Left renal cortex interstitium (tissue), 4 donors: Measurements from ENCODE around the gene METAP1. TPM values are rescaled to one million over a fixed set of nuclear protein-coding genes. Genes with fewer than 3 reads are reported as not detected.
A peak's percentile ranks its signal among the peaks of the same experiment; 100 is the strongest.
"Not testable (repeated sequence)": the region's sequence is repeated elsewhere in the genome, so short reads cannot be mapped to it uniquely, and the experiment has no call there.

Experiments
- DNase-seq, 4 donors: peaks; one replicate each; pipeline ENCODE4 v3.0.0-alpha.2; 2013; ENCODE audit warnings: low read depth in 4 of 4, low spot score in 2 of 4, missing footprints in 1 of 4
- polyA plus RNA-seq, 4 donors: library from polyadenylated mRNA; unstranded; fragments of 120-200 nt; gene quantifications; one replicate each; pipeline ENCODE4 v1.2.1, GENCODE V29; 2013; ENCODE audit not compliant: insufficient read length in 4 of 4

Gene METAP1
- polyA plus RNA-seq, 4 donors: 60.3 to 74.4 (median 67.2) TPM

GRCh38 chr4:98996056-98996764, 689 bp downstream of the METAP1 start:
- DNase-seq: peak; percentile 3 to 25 (median 20)

GRCh38 chr4:98996765-98997068, 1.2 kb downstream of the METAP1 start:
- peak in 1 of 4 donors; percentile 6 for DNase-seq

GRCh38 chr4:98997166-98997565, 1.6 kb downstream of the METAP1 start:
- DNase-seq: no peak

GRCh38 chr4:98998551-98998950, 3.0 kb downstream of the METAP1 start:
- no peak for DNase-seq

GRCh38 chr4:99002279-99002678, 6.8 kb downstream of the METAP1 start:
- DNase-seq: no peak

GRCh38 chr4:99008051-99008450, 12.5 kb downstream of the METAP1 start:
- DNase-seq: no peak

GRCh38 chr4:99011910-99012309, 16.4 kb downstream of the METAP1 start:
- no peak for DNase-seq

GRCh38 chr4:99013402-99013843, 17.9 kb downstream of the METAP1 start:
- no peak for DNase-seq

- no peak for DNase-seq
Measured at GRCh38 chr4:99013884-99014523, 18.5 kb downstream of the METAP1 start.

GRCh38 chr4:99021386-99021785, 25.9 kb downstream of the METAP1 start:
- DNase-seq: no peak

GRCh38 chr4:99022566-99022965, 27.0 kb downstream of the METAP1 start:
- no peak for DNase-seq

GRCh38 chr4:99023800-99024251, 28.3 kb downstream of the METAP1 start:
- not testable (repeated sequence) for DNase-seq

GRCh38 chr4:99024481-99025275, 29.2 kb downstream of the METAP1 start:
- DNase-seq: no peak

- DNase-seq: no peak
Measured at GRCh38 chr4:99025506-99025905, 30.0 kb downstream of the METAP1 start.

- DNase-seq: no peak
Measured at GRCh38 chr4:99027304-99027703, 31.8 kb downstream of the METAP1 start.

GRCh38 chr4:99028187-99028586, 32.7 kb downstream of the METAP1 start:
- no peak for DNase-seq

- no peak for DNase-seq
Measured at GRCh38 chr4:99029018-99029735, 33.7 kb downstream of the METAP1 start.

- no peak for DNase-seq
Measured at GRCh38 chr4:99029852-99030251, 34.3 kb downstream of the METAP1 start.

GRCh38 chr4:99033956-99034355, 38.4 kb downstream of the METAP1 start:
- no peak for DNase-seq

GRCh38 chr4:99038213-99038612, 42.7 kb downstream of the METAP1 start:
- DNase-seq: no peak

GRCh38 chr4:99043346-99043745, 47.8 kb downstream of the METAP1 start:
- no peak for DNase-seq
